Bronchial epithelial cell (primary cell): Measurements from ENCODE around the gene TBL1X. TPM values are rescaled to one million over a fixed set of nuclear protein-coding genes. Genes with fewer than 3 reads are reported as not detected.

Experiments
- DNase-seq: peaks from one replicate; pipeline ENCODE4 v3.0.0-alpha.2; 2010; ENCODE audit warnings: low read depth
- FAIRE-seq: peaks from 2 replicates; lab custom pipeline; 2011; peaks lifted over from hg19 to GRCh38; lab: Jason Lieb, UNC
- H3K27me3 ChIP-seq: 2 replicates; pipeline ENCODE4 v1.5.1; 2011; ENCODE audit warnings: low read length; ENCODE audit not compliant: control insufficient read depth, insufficient read depth
- H3K36me3 ChIP-seq: 2 replicates; pipeline ENCODE4 v1.5.1; 2011; ENCODE audit warnings: low read length; ENCODE audit not compliant: control insufficient read depth, insufficient read depth
- H3K4me3 ChIP-seq: 2 replicates; pipeline ENCODE4 v1.5.1; 2011; ENCODE audit warnings: mild to moderate bottlenecking, low read depth, low read length, control low read depth
- total RNA-seq: library from RNA; depleted of rRNA; stranded (reverse); fragments of >200 nt; gene quantifications from 2 replicates; pipeline ENCODE4 v1.2.1, GENCODE V29; 2014
- TF ChIP-seq, protein P1 (sequence below): IDR thresholded peaks from 2 replicates; pipeline ENCODE4 v1.5.1; 2011; ENCODE audit warnings: mild to moderate bottlenecking, moderate library complexity, low read length, control low read depth, inconsistent platforms; ENCODE audit not compliant: insufficient read depth, severe bottlenecking

Gene TBL1X
- total RNA-seq, 1 donor from 2014 or later: 14.2 TPM

DNA sequence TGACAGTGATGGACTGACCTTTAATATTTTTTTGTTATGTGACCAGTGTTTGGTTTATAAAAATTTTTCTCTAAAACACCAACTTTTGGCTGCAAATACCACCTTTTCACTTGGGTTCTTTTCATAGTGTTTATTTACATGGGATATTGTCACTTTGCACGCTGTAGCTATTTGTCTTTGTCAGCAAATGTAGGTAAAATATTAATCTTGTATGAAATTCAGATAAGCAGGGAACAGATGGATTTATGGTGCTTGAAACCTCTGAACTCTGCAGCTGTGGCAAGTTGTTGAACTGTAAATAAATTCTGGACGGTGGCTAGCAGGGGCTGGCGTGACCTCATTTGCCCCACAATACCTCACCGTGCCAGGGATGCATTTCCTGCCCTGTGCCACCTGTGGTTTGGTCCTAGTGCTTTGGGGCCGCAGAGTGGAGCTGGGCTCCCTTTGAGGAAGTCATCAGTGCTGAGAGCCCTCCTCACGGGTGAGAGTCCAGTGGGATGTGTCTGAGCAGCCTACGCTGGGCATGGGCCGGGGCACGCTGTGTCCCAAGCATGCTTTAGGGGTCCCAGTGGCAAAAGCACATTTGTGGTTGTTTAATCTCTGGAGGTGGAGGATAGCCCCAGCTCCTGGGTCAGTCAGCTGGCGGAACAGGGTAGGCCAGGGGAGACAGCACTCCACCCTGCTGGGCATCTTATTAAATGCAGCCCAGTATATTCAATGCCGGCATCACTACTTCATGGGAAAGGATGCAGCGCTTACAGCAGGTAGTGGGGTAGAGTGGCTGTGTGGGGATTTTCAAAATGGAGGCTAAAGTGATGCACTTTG is 108.6 kb downstream of the TBL1X start:
- no peak for DNase-seq
- Histone ChIP-seq H3K36me3 (no peaks in the 10 kb centered on the region), H3K4me3 (no peak overlapping the region), H3K27me3 (no peaks in the 10 kb centered on the region)
- TF ChIP-seq, protein P1, sequence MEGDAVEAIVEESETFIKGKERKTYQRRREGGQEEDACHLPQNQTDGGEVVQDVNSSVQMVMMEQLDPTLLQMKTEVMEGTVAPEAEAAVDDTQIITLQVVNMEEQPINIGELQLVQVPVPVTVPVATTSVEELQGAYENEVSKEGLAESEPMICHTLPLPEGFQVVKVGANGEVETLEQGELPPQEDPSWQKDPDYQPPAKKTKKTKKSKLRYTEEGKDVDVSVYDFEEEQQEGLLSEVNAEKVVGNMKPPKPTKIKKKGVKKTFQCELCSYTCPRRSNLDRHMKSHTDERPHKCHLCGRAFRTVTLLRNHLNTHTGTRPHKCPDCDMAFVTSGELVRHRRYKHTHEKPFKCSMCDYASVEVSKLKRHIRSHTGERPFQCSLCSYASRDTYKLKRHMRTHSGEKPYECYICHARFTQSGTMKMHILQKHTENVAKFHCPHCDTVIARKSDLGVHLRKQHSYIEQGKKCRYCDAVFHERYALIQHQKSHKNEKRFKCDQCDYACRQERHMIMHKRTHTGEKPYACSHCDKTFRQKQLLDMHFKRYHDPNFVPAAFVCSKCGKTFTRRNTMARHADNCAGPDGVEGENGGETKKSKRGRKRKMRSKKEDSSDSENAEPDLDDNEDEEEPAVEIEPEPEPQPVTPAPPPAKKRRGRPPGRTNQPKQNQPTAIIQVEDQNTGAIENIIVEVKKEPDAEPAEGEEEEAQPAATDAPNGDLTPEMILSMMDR: no peak
- no peak for FAIRE-seq

DNA sequence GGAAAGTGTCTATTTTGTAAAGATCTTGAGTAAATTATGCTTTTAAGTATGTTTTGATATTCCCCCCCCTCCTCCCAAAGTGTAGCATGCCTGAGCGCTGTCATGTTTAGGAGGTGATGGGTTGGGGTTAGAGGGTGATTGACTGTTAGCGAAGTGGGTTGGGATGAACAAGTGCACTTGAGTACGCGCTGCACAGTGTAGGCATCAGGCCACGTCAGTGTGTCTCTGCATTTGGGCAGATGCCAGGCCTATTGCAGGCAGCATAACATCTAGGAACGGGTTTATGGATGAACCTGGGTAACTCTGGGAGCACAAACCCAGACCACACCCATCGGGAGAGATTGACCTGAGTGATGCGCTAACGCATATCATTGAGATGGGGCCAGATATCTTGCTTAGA is 111.2 kb downstream of the TBL1X start:
- no peak for DNase-seq
- TF ChIP-seq, protein P1: no peak
- FAIRE-seq: no peak

DNA sequence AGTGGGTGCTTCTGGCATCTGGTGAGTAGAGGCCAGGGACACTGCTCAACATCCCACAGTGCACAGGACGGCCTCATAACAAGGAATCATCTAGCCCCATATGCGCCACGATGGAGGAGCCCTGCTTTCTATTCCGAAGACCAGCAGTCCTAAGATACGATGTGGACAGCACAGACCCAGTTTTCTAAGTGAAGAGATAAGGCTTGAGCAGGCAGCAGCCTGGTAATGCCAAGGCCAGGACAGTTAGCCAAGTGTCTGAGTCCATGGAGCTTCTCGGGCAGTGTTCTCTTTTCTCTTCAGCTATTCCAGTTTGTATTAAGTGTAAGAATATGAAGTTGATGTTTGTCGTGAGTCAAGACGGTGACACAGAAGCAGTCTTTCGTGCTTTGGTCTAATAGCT is 112.7 kb downstream of the TBL1X start:
- DNase-seq: no peak
- TF ChIP-seq, protein P1: no peak
- H3K4me3 ChIP-seq: no peak overlapping the region
- peak; percentile 7 for FAIRE-seq
- H3K27me3 ChIP-seq: no peaks in the 10 kb centered on the region
- no peaks in the 10 kb centered on the region for H3K36me3 ChIP-seq

More for the DNA sequence above, 111.2 kb downstream of the TBL1X start:
- no peaks in the 10 kb centered on the region for H3K27me3 ChIP-seq
- no peak overlapping the region for H3K4me3 ChIP-seq
- no peaks in the 10 kb centered on the region for H3K36me3 ChIP-seq

DNA sequence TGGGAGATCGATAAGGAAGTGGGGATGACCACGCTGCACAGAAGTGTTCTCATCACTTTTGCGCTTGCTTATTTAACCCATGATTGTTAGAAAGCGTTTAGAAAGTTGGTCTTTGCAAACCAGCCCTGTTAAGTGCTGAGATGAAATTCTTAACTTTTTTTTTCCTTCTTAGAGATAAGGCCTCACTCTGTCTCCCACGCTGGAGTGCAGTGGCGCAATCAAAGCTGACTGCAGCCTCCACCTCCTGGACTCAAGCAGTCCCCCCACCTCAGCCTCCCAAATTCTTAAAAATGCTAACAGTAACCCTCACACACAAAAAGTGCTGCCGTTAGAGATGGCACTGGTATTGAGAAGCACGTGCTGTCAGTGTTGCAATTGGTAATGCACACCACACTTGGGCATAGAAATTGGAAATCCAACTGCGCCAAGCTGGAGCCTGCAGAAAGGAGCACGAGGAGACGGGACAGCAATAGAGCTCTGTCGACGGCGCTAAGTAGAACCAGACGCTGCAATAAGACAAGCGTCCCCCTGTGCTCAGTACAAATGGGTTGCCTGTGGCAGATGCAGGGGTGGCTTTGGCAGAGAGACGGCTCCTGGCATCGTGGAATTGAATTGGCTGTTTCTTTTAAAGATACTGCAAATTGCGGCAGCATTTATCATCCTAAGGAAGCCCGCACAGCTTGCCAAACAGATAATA is 113.4 kb downstream of the TBL1X start:
- no peak for DNase-seq
- FAIRE-seq: no peak
- Histone ChIP-seq H3K36me3 (no peaks in the 10 kb centered on the region), H3K4me3 (no peak overlapping the region), H3K27me3 (no peaks in the 10 kb centered on the region)
- TF ChIP-seq, protein P1: no peak

DNA sequence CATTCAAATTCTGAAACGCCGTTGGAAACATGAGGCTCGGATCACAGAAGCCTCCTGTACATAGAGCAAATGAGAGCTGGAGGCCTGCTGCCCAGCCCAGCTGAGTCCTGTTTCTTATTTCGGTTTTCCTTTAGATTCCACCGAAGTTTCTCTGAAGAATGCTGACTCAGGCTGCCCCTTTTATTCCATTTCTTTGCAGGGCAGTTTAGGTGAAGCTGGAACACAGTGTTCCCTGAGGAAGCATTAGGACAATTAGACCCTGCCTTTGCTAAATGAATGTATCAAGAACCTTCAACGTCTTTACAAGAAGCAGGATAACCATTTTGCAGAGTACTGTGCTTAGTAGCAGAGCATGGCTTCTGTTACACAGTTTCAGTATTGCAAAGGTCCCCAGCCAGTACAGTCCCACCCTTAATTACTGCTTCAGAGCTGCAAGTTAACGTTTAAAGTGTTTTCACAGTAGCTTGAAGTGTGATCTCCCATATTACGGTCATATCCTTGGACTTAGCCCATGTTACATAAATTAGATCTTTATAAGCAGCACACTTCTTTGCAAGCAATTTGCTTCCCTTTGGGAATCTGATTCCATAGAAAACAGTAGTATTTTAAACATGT is 117.0 kb downstream of the TBL1X start:
- FAIRE-seq: no peak
- TF ChIP-seq, protein P1: no peak

More for the DNA sequence above, 117.0 kb downstream of the TBL1X start:
- Histone ChIP-seq H3K36me3 (no peaks in the 10 kb centered on the region), H3K4me3 (no peak overlapping the region), H3K27me3 (no peaks in the 10 kb centered on the region)
- no peak for DNase-seq
